Spleen (tissue), 11 donors: ENCODE measurements around the gene FLOT1. TPM values are rescaled to one million over a fixed set of nuclear protein-coding genes. Genes with fewer than 3 reads are reported as not detected.

Source experiments
- DNase-seq: peaks from one replicate; pipeline ENCODE4 v3.0.0-alpha.2; 2020
- H3K27ac ChIP-seq, 8 donors: fragments of 200-600 bp; sonication (generic) in 7 of 8; 1 replicate in 4 of 8; 2 replicates in 4 of 8; pipeline versions ENCODE4 v1.5.0 to v1.8.0; 2016 to 2021; ENCODE audit warnings: inconsistent platforms in 4 of 8, mild to moderate bottlenecking in 4 of 8, moderate library complexity in 1 of 8
- H3K27me3 ChIP-seq, 7 donors: fragments of 200-600 bp; sonication (generic) in 6 of 7; replicated peaks in 1 of 7; 1 replicate in 4 of 7; 2 replicates in 3 of 7; pipeline versions ENCODE4 v1.5.0 to v1.8.0; 2016 to 2021; ENCODE audit warnings: inconsistent platforms in 3 of 7, mild to moderate bottlenecking in 1 of 7
- H3K36me3 ChIP-seq, 6 donors: fragments of 200-600 bp; sonication (generic) in 5 of 6; 1 replicate in 4 of 6; 2 replicates in 2 of 6; pipeline versions ENCODE4 v1.5.0 to v1.8.0; 2016 to 2021; ENCODE audit warnings: inconsistent platforms in 2 of 6
- H3K4me1 ChIP-seq, 6 donors: fragments of 200-600 bp; sonication (generic) in 5 of 6; 1 replicate in 3 of 6; 2 replicates in 3 of 6; pipeline versions ENCODE4 v1.5.0 to v1.8.0; 2016 to 2021; ENCODE audit warnings: inconsistent platforms in 3 of 6
- H3K4me3 ChIP-seq, 8 donors: fragments of 200-600 bp; sonication (generic) in 7 of 8; 1 replicate in 4 of 8; 2 replicates in 4 of 8; pipeline versions ENCODE4 v1.5.0 to v1.8.0; 2016 to 2021; ENCODE audit warnings: inconsistent platforms in 4 of 8, mild to moderate bottlenecking in 4 of 8, moderate library complexity in 2 of 8
- H3K9me3 ChIP-seq, 8 donors: fragments of 200-600 bp; sonication (generic) in 7 of 8; 1 replicate in 4 of 8; 2 replicates in 4 of 8; pipeline versions ENCODE4 v1.5.0 to v1.8.0; 2016 to 2021; ENCODE audit warnings: inconsistent platforms in 4 of 8
- POLR2A ChIP-seq, 3 donors: fragments of 450-650 bp; IDR thresholded peaks; one replicate each; pipeline ENCODE4 v1.5.1; 2017; ENCODE audit warnings: antibody characterized with exemption in 3 of 3, mild to moderate bottlenecking in 1 of 3
- POLR2AphosphoS5 ChIP-seq, 3 donors: sonication (generic); formaldehyde crosslinking; IDR thresholded peaks; one replicate each; pipeline ENCODE4 v1.5.1; 2017; ENCODE audit warnings: antibody characterized with exemption in 3 of 3
- WGBS, 5 donors: extraction: QIAGEN DNeasy Blood & Tissue Kit in 3 of 5; methylation state at CpG; one replicate each; pipeline versions ENCODE4 v1.1.5 to v1.1.7; 2013 to 2018; 5-methylcytosine and 5-hydroxymethylcytosine counted together
- intact Hi-C: fragments of 100-400 bp; cut with DNase I; formaldehyde crosslinking; loops from one replicate; pipeline ENCODE4 v1.15.0; 2023; ENCODE audit warnings: low total_unique reads
- polyA plus RNA-seq, 3 donors: library from polyadenylated mRNA; stranded (reverse); fragments of 200-250 nt; gene quantifications; one replicate each; pipeline ENCODE4 v1.2.1, GENCODE V29; 2013
- total RNA-seq, 7 donors: library from RNA; depleted of rRNA in 3 of 7; stranded (reverse); fragments of >200 nt in 3 of 7; fragmentation: NEBNext Ultra II Directional in 4 of 7; extraction: Animal tissue kit (Norgen Biotek cat#: 25700) in 4 of 7; gene quantifications; one replicate each; pipeline versions ENCODE4 v1.1.0 to v1.2.1, GENCODE V29; 2016 to 2021
- TF ChIP-seq, protein P1 (sequence below), 11 experiments: fragments of 200-600 bp in 7 of 11; fragments of 450-650 bp in 4 of 11; sonication (generic) in 4 of 11; IDR thresholded peaks in 8 of 11; conservative IDR thresholded peaks in 3 of 11; 1 replicate in 7 of 11; 2 replicates in 4 of 11; pipeline versions ENCODE4 v1.4.0 to v1.8.0; 2016 to 2021; ENCODE audit warnings: antibody characterized with exemption in 11 of 11, inconsistent platforms in 4 of 11, mild to moderate bottlenecking in 1 of 11
- donor health status: healthy with polysubstance abuse.
- donor health status: DM: no; HTN: no; CAD: no; lungs with moderate emphysema.
- donor health status: DM: no; HTN: no; CAD: no.
- donor health status: Bipolar disorder and iron deficiency.
- donor health status: healthy.
- donor health status: DM: no; HTN: no; CAD: no.
- donor health status: DM: yes; HTN: yes; CAD: no.

The FLOT1 gene
- total and polyA plus RNA-seq, 10 donors, result 116 to 205 (median 165) TPM

DNA sequence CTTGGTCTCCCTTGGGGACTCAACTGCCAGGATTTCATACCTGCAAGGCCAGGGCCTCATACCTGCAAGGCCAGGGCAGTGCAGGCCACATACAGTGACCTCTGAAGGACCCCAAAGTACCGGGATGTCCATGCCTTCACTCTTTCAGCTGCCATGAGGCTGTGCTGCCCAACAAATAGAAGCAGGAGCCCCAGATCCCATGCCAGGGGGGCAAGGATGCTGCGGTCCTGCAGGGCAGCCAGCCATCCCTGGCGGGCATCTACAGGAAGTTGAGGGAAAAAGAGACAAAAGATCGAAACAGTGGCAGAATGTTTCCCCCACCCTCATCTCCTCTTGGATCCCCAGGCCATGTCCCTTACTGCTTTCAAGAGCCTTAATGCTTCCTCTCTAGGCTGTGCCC, 52.5 kb downstream of the FLOT1 start:
- 18 to 38% (median 30%) methylated on average over 4 of the region's 4 CpGs for WGBS, 5 donors
- peak; percentile 76 for DNase-seq

DNA sequence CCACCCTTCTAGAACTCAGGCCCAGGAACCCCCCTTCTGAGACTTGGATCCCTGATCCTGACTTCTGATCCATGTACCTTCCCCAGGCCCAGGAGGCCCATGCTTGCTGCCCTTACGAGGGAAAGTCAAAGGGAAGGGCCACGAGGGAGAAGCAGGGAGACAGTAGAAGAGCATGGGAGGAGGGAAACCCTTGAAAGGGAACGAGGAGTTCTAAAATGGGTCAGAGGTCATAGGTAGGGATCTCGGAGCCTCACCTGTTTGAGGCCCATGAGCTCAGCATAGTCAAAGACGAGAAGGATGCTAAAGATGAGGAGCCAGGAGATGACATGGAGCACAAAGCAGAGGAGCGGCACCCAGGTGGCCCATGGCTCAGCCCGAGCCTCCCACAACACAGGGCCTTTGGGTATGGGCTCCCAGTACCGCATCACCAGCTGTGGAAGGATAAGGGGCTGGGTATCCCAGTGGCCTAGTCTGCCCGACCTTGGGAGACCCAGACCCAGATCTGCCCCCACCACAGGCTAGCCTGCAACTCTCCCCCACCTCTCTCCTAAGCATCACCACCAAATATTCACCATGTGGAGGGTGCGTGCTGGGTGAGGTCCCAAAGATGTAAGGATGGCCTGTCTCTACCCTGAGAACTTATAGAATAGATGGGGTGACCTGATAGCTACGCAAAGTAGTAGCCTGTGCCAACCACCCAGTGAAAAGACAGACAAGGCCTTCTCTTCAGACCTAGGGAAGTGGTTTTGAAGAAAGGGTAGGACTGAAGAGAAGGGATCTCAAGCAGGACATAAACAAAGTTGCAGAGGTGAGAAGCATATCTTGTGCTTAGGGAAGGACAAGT, 53.2 kb downstream of the FLOT1 start:
- intact Hi-C loops, result no loop called here
- WGBS, 5 donors, result 80 to 86% (median 83%) methylated on average over 10 to 11 of the region's 11 CpGs
- peak overlapping the region; percentile 93 to 100 (median 98) for H3K27ac ChIP-seq

More for the DNA sequence above, 52.5 kb downstream of the FLOT1 start:
- Histone ChIP-seq H3K4me1 (peaks cover 34 to 59% (median 47%) of the 10 kb centered on the region in 6 donors), H3K4me3 (peak overlapping the region in 7 of 8 donors; percentile 58 to 98 (median 69)), H3K9me3 (no peaks in the 10 kb centered on the region), H3K36me3 (peaks cover 0 to 6% (median 0%) of the 10 kb centered on the region in 6 donors), H3K27ac (peak overlapping the region; percentile 0 to 100 (median 98)), H3K27me3 (no peaks in the 10 kb centered on the region)
- intact Hi-C loops, result no loop called here
- TF ChIP-seq, protein P1, sequence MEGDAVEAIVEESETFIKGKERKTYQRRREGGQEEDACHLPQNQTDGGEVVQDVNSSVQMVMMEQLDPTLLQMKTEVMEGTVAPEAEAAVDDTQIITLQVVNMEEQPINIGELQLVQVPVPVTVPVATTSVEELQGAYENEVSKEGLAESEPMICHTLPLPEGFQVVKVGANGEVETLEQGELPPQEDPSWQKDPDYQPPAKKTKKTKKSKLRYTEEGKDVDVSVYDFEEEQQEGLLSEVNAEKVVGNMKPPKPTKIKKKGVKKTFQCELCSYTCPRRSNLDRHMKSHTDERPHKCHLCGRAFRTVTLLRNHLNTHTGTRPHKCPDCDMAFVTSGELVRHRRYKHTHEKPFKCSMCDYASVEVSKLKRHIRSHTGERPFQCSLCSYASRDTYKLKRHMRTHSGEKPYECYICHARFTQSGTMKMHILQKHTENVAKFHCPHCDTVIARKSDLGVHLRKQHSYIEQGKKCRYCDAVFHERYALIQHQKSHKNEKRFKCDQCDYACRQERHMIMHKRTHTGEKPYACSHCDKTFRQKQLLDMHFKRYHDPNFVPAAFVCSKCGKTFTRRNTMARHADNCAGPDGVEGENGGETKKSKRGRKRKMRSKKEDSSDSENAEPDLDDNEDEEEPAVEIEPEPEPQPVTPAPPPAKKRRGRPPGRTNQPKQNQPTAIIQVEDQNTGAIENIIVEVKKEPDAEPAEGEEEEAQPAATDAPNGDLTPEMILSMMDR (IDR thresholded peaks at IDR 0.05 in 8 of 11, conservative IDR thresholded peaks at IDR 0.05 in 3 of 11), result no peak
- TF ChIP-seq POLR2AphosphoS5 (IDR thresholded peaks at IDR 0.05), result no peak
- TF ChIP-seq POLR2A (IDR thresholded peaks at IDR 0.05), result no peak

DNA sequence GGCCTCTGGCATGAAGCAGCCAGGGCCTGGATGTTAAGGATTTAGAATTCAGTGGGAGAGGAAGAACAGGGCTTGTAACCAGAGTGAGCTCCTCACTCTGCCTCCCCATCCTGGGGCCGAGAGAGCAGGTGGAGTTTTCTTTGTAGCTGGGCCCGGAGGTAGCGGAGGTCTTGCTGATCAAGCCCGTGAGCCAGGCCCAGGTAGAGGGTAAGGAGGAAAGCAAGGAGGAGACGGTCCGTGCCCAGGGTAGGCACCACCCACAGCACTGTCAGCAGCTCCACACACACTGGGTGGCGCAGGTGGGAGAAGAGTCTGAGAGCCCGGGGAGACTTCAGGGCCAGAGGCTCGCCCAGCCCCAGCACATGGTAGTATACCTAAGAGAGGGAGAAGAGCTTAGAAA, 53.9 kb downstream of the FLOT1 start:
- Histone ChIP-seq H3K4me3 (peak overlapping the region in 7 of 8 donors; percentile 90 to 99 (median 95)), H3K27ac (peak overlapping the region; percentile 93 to 100 (median 98)), H3K36me3 (peaks cover 0 to 7% (median 0%) of the 10 kb centered on the region in 6 donors), H3K9me3 (no peaks in the 10 kb centered on the region), H3K4me1 (peaks cover 34 to 66% (median 48%) of the 10 kb centered on the region in 6 donors), H3K27me3 (no peaks in the 10 kb centered on the region)
- peak; percentile 88 for DNase-seq
- intact Hi-C loops, result no loop called here
- 45 to 74% (median 69%) methylated on average over 9 of the region's 9 CpGs for WGBS, 5 donors
- TF ChIP-seq POLR2AphosphoS5 (IDR thresholded peaks at IDR 0.05), result peak in 1 of 3 donors; percentile 67
- TF ChIP-seq POLR2A (IDR thresholded peaks at IDR 0.05), result no peak
- TF ChIP-seq, protein P1 (IDR thresholded peaks at IDR 0.05 in 8 of 11, conservative IDR thresholded peaks at IDR 0.05 in 3 of 11), result no peak

More for the DNA sequence above, 53.2 kb downstream of the FLOT1 start:
- H3K4me3 ChIP-seq, result peak overlapping the region in 4 of 8 donors; percentile 72 to 98 (median 95)
- DNase-seq, result peak; percentile 77
- peaks cover 34 to 62% (median 48%) of the 10 kb centered on the region in 6 donors for H3K4me1 ChIP-seq
- H3K27me3 ChIP-seq, result no peaks in the 10 kb centered on the region
- H3K9me3 ChIP-seq, result no peaks in the 10 kb centered on the region
- TF ChIP-seq POLR2A (IDR thresholded peaks at IDR 0.05) (no peak), POLR2AphosphoS5 (IDR thresholded peaks at IDR 0.05) (no peak)
- TF ChIP-seq, protein P1 (IDR thresholded peaks at IDR 0.05 in 8 of 11, conservative IDR thresholded peaks at IDR 0.05 in 3 of 11), result no peak
- H3K36me3 ChIP-seq, result peaks cover 0 to 7% (median 0%) of the 10 kb centered on the region in 6 donors
